ENCODE results near the gene RARS1. TPM values are rescaled to one million over a fixed set of nuclear protein-coding genes. Genes with fewer than 3 reads are reported as not detected.

Gene RARS1
- total RNA-seq, 1 donor from 2014 or later: 139 TPM

Small RNA genes lying within 50 kb of the gene (microRNA-seq; reads per million reads assigned to microRNA genes)
- gene MIR103A1 (not detected), gene MIR103B1 (not detected)

Other genes starting within 250 kb of the RARS1 start
- 33.6 and 48.6 TPM in 2 replicates for gene WWC1, start 194.8 kb upstream of the RARS1 start, total RNA-seq
- gene FBLL1, start 42.8 kb downstream of the RARS1 start, total RNA-seq: 3.3 and 4.5 TPM in 2 replicates
- gene PANK3, start 92.9 kb downstream of the RARS1 start, total RNA-seq: 82.9 and 107 TPM in 2 replicates